Measurements from ENCODE around the gene NKTR.
"Not testable (repeated sequence)": the region's sequence is repeated elsewhere in the genome, so short reads cannot be mapped to it uniquely, and the experiment has no call there.

Gene NKTR

GRCh38 chr3:42600111-42600957 is at the start of gene NKTR:
Gene NKTR, plus strand, starts transcription at chr3:42600686. Its CDS starts 321 bp downstream, at chr3:42601007.
- Mint-ChIP-seq H3K27me3 (ENCODE audit: low read depth) (no peaks in the 10 kb centered on the region), H3K9me3 (peaks cover 5% of the 10 kb centered on the region)

GRCh38 chr3:42552830-42553229 is 47.7 kb upstream of the NKTR start:
- Mint-ChIP-seq H3K36me3 (ENCODE audit: low read depth) (peaks cover 42% of the 10 kb centered on the region), H3K4me1 (ENCODE audit: low read depth) (peaks cover 30% of the 10 kb centered on the region), H3K27me3 (ENCODE audit: low read depth) (no peaks in the 10 kb centered on the region), H3K4me3 (no peak overlapping the region), H3K9me3 (no peaks in the 10 kb centered on the region), H3K27ac (no peak overlapping the region)

More at GRCh38 chr3:42600111-42600957, at the start of gene NKTR:
- Mint-ChIP-seq H3K4me1 (ENCODE audit: low read depth) (peaks cover 29% of the 10 kb centered on the region), H3K27ac (peak within 1 kb of the TSS; percentile 94), H3K4me3 (peak within 1 kb of the TSS; percentile 91), H3K36me3 (ENCODE audit: low read depth) (peaks cover 21% of the 10 kb centered on the region)

GRCh38 chr3:42556089-42556632 is 44.3 kb upstream of the NKTR start:
- H3K27ac Mint-ChIP-seq: peak overlapping the region; percentile 98
- peak overlapping the region; percentile 79 for H3K4me3 Mint-ChIP-seq
- peaks cover 43% of the 10 kb centered on the region for H3K36me3 Mint-ChIP-seq (ENCODE audit: low read depth)
- H3K27me3 Mint-ChIP-seq (ENCODE audit: low read depth): no peaks in the 10 kb centered on the region
- H3K9me3 Mint-ChIP-seq: no peaks in the 10 kb centered on the region
- H3K4me1 Mint-ChIP-seq (ENCODE audit: low read depth): peaks cover 25% of the 10 kb centered on the region

- H3K27me3 Mint-ChIP-seq (ENCODE audit: low read depth); H3K9me3 Mint-ChIP-seq: not testable (repeated sequence)
- Mint-ChIP-seq H3K36me3 (ENCODE audit: low read depth) (peaks cover 42% of the 10 kb centered on the region), H3K4me1 (ENCODE audit: low read depth) (peaks cover 25% of the 10 kb centered on the region), H3K27ac (peak overlapping the region; percentile 98), H3K4me3 (peak overlapping the region; percentile 3)
Observed at GRCh38 chr3:42556817-42557216, 43.7 kb upstream of the NKTR start.

- peak overlapping the region; percentile 7 for H3K27ac Mint-ChIP-seq
- peaks cover 46% of the 10 kb centered on the region for H3K36me3 Mint-ChIP-seq (ENCODE audit: low read depth)
- no peaks in the 10 kb centered on the region for H3K9me3 Mint-ChIP-seq
- peaks cover 25% of the 10 kb centered on the region for H3K4me1 Mint-ChIP-seq (ENCODE audit: low read depth)
- H3K4me3 Mint-ChIP-seq: no peak overlapping the region
- H3K27me3 Mint-ChIP-seq (ENCODE audit: low read depth): no peaks in the 10 kb centered on the region
Observed at GRCh38 chr3:42557854-42558253, 42.6 kb upstream of the NKTR start.

GRCh38 chr3:42562047-42562907 is 38.2 kb upstream of the NKTR start:
- H3K9me3 Mint-ChIP-seq: no peaks in the 10 kb centered on the region
- H3K27ac Mint-ChIP-seq: no peak overlapping the region
- H3K4me3 Mint-ChIP-seq: no peak overlapping the region
- peaks cover 10% of the 10 kb centered on the region for H3K4me1 Mint-ChIP-seq (ENCODE audit: low read depth)
- H3K27me3 Mint-ChIP-seq (ENCODE audit: low read depth): no peaks in the 10 kb centered on the region
- peaks cover 36% of the 10 kb centered on the region for H3K36me3 Mint-ChIP-seq (ENCODE audit: low read depth)

GRCh38 chr3:42569593-42570142 is 30.8 kb upstream of the NKTR start:
- Mint-ChIP-seq H3K27me3 (ENCODE audit: low read depth) (no peaks in the 10 kb centered on the region), H3K27ac (no peak overlapping the region), H3K36me3 (ENCODE audit: low read depth) (peaks cover 34% of the 10 kb centered on the region)

GRCh38 chr3:42572278-42572677 is 28.2 kb upstream of the NKTR start:
- H3K4me3 Mint-ChIP-seq: no peak overlapping the region
- peaks cover 15% of the 10 kb centered on the region for H3K4me1 Mint-ChIP-seq (ENCODE audit: low read depth)
- peaks cover 42% of the 10 kb centered on the region for H3K36me3 Mint-ChIP-seq (ENCODE audit: low read depth)
- H3K27me3 Mint-ChIP-seq (ENCODE audit: low read depth): no peaks in the 10 kb centered on the region
- H3K27ac Mint-ChIP-seq: no peak overlapping the region
- H3K9me3 Mint-ChIP-seq: peaks cover 24% of the 10 kb centered on the region

More at GRCh38 chr3:42569593-42570142, 30.8 kb upstream of the NKTR start:
- no peak overlapping the region for H3K4me3 Mint-ChIP-seq
- H3K9me3 Mint-ChIP-seq: peaks cover 11% of the 10 kb centered on the region
- peaks cover 11% of the 10 kb centered on the region for H3K4me1 Mint-ChIP-seq (ENCODE audit: low read depth)

- Mint-ChIP-seq H3K4me3 (no peak overlapping the region), H3K36me3 (ENCODE audit: low read depth) (peaks cover 40% of the 10 kb centered on the region), H3K27ac (no peak overlapping the region), H3K9me3 (peaks cover 24% of the 10 kb centered on the region), H3K4me1 (ENCODE audit: low read depth) (peaks cover 17% of the 10 kb centered on the region), H3K27me3 (ENCODE audit: low read depth) (no peaks in the 10 kb centered on the region)
Observed at GRCh38 chr3:42575137-42575741, 25.2 kb upstream of the NKTR start.

- Mint-ChIP-seq H3K9me3 (peaks cover 24% of the 10 kb centered on the region), H3K27ac (no peak overlapping the region), H3K27me3 (ENCODE audit: low read depth) (no peaks in the 10 kb centered on the region), H3K4me1 (ENCODE audit: low read depth) (peaks cover 26% of the 10 kb centered on the region), H3K36me3 (ENCODE audit: low read depth) (peaks cover 34% of the 10 kb centered on the region), H3K4me3 (no peak overlapping the region)
Observed at GRCh38 chr3:42578054-42578453, 22.4 kb upstream of the NKTR start.

GRCh38 chr3:42579346-42579745 is 21.1 kb upstream of the NKTR start:
- Mint-ChIP-seq H3K9me3 (peaks cover 16% of the 10 kb centered on the region), H3K4me1 (ENCODE audit: low read depth) (peaks cover 32% of the 10 kb centered on the region), H3K36me3 (ENCODE audit: low read depth) (peaks cover 30% of the 10 kb centered on the region)
- H3K27ac Mint-ChIP-seq; H3K4me3 Mint-ChIP-seq; H3K27me3 Mint-ChIP-seq (ENCODE audit: low read depth): not testable (repeated sequence)

- Mint-ChIP-seq H3K9me3 (no peaks in the 10 kb centered on the region), H3K27me3 (ENCODE audit: low read depth) (no peaks in the 10 kb centered on the region), H3K4me1 (ENCODE audit: low read depth) (peaks cover 37% of the 10 kb centered on the region), H3K27ac (peak overlapping the region; percentile 27), H3K4me3 (peak overlapping the region; percentile 76), H3K36me3 (ENCODE audit: low read depth) (peaks cover 23% of the 10 kb centered on the region)
Observed at GRCh38 chr3:42581400-42581708, 19.1 kb upstream of the NKTR start.

- H3K27ac Mint-ChIP-seq: peak within 1 kb of the TSS; percentile 88
- H3K9me3 Mint-ChIP-seq: no peaks in the 10 kb centered on the region
- H3K36me3 Mint-ChIP-seq (ENCODE audit: low read depth): peaks cover 22% of the 10 kb centered on the region
- H3K27me3 Mint-ChIP-seq (ENCODE audit: low read depth): no peaks in the 10 kb centered on the region
- H3K4me1 Mint-ChIP-seq (ENCODE audit: low read depth): peaks cover 40% of the 10 kb centered on the region
- H3K4me3 Mint-ChIP-seq: peak within 1 kb of the TSS; percentile 88
Observed at GRCh38 chr3:42581709-42582473, 18.6 kb upstream of the NKTR start, which contains the start of gene SEC22C. Gene SEC22C, minus strand, starts transcription at chr3:42581967. Its CDS starts 12,921 bp downstream, at chr3:42569046.

Measured in T-helper 1 cell treated with Interleukin-12 subunit alpha and Interleukin-12 subunit beta and Interleukin-4 antibody, amounts not matched to agents 30 μg/mL and 1 μg/mL, for 36 hours (primary cell).